OCI-LY7 (cell line): ENCODE results near the gene CENPP. TPM values are rescaled to one million over a fixed set of nuclear protein-coding genes. Genes with fewer than 3 reads are reported as not detected.

ENCODE experiments used
- BruUV-seq: library from RNA; stranded (reverse); fragments of 400-500 nt; replicated peaks from 2 replicates; lab custom pipeline; 2021; lab: Mats Ljungman, UMichigan
- CTCF ChIA-PET: fragments of 300-600 bp; sonication (Branson Sonifier 250); formaldehyde crosslinking; loops from one replicate; lab custom pipeline; 2022; ENCODE audit warnings: antibody characterized with exemption; ENCODE audit not compliant: unreplicated experiment; lab: Charles Lee
- POLR2A ChIA-PET: fragments of 300-600 bp; sonication (Branson Sonifier 250); formaldehyde crosslinking; loops from one replicate; lab custom pipeline; 2022; ENCODE audit warnings: antibody characterized with exemption; lab: Charles Lee
- DNase-seq: peaks from one replicate; pipeline ENCODE4 v3.0.0-alpha.2; 2015; ENCODE audit warnings: low spot score
- H2AFZ ChIP-seq: fragments of 200-600 bp; sonication (generic), shearing (Covaris generic); 2 replicates; pipeline ENCODE4 v1.6.1; 2014; ENCODE audit warnings: mild to moderate bottlenecking, antibody characterized with exemption, low read length, moderate library complexity
- H3K27ac ChIP-seq: fragments of 200-600 bp; sonication (generic); 2 replicates; pipeline ENCODE4 v1.5.1; 2014; ENCODE audit warnings: mixed run types, low read depth, mild to moderate bottlenecking, moderate library complexity, low read length, inconsistent platforms; ENCODE audit not compliant: poor library complexity, severe bottlenecking
- H3K36me3 ChIP-seq: fragments of 200-600 bp; sonication (generic); 2 replicates; pipeline ENCODE4 v1.6.1; 2014; ENCODE audit warnings: mild to moderate bottlenecking, antibody characterized with exemption, low read length, moderate library complexity, mixed read lengths; ENCODE audit not compliant: insufficient read depth
- H3K4me1 ChIP-seq: fragments of 200-600 bp; sonication (generic); 2 replicates; pipeline ENCODE4 v1.5.1; 2014; ENCODE audit warnings: mild to moderate bottlenecking, low read length; ENCODE audit not compliant: insufficient read depth, poor library complexity, severe bottlenecking
- H3K4me2 ChIP-seq: fragments of 200-600 bp; sonication (generic); 2 replicates; pipeline ENCODE4 v1.6.1; 2014; ENCODE audit warnings: mild to moderate bottlenecking, low read length
- H3K4me3 ChIP-seq: fragments of 200-600 bp; sonication (generic); 2 replicates; pipeline ENCODE4 v1.5.1; 2014; ENCODE audit warnings: mild to moderate bottlenecking, low read depth, low read length; ENCODE audit not compliant: poor library complexity, severe bottlenecking
- H3K79me2 ChIP-seq: fragments of 200-600 bp; sonication (generic); 2 replicates; pipeline ENCODE4 v1.6.1; 2016; ENCODE audit warnings: low read depth, mild to moderate bottlenecking, low read length, moderate library complexity, mixed read lengths; ENCODE audit not compliant: insufficient read depth
- H3K9me2 ChIP-seq: fragments of 200-600 bp; sonication (generic); 2 replicates; pipeline ENCODE4 v1.6.1; 2016; ENCODE audit warnings: mild to moderate bottlenecking, low read length, mixed read lengths; ENCODE audit not compliant: insufficient read depth
- H3K9me3 ChIP-seq: fragments of 200-600 bp; sonication (generic); 2 replicates; pipeline ENCODE4 v1.6.1; 2014; ENCODE audit warnings: mild to moderate bottlenecking, mixed run types, low read length, mixed read lengths
- H4K20me1 ChIP-seq: fragments of 200-600 bp; sonication (generic); 2 replicates; pipeline ENCODE4 v1.6.1; 2014; ENCODE audit warnings: mild to moderate bottlenecking, antibody characterized with exemption, low read length, moderate library complexity, mixed read lengths; ENCODE audit not compliant: insufficient read depth
- EZH2phosphoT487 ChIP-seq: fragments of 200-600 bp; sonication (generic); IDR thresholded peaks from 2 replicates; pipeline ENCODE4 v1.6.1; 2018; ENCODE audit warnings: low read depth, borderline replicate concordance, mild to moderate bottlenecking, mixed run types, antibody characterized with exemption, low read length, moderate library complexity, mixed read lengths
- intact Hi-C: fragments of 100-400 bp; cut with micrococcal nuclease; formaldehyde crosslinking; loops from one replicate; pipeline ENCODE4 v1.10.0; 2022; ENCODE audit not compliant: unreplicated experiment
- total RNA-seq, 2 experiments: library from RNA; depleted of rRNA in 1 of 2; stranded (reverse); fragments of >200 nt in 1 of 2; shearing (Covaris generic) in 1 of 2; gene quantifications; 2 replicates each; pipeline ENCODE4 v1.2.3, GENCODE V29; 2014 to 2022
- TF ChIP-seq, protein P1 (sequence below): fragments of 200-600 bp; sonication (generic); conservative IDR thresholded peaks from 2 replicates; pipeline ENCODE4 v1.5.1; 2014; ENCODE audit warnings: mild to moderate bottlenecking, antibody characterized with exemption, low read length, moderate library complexity, mixed read lengths

CENPP gene
- total RNA-seq, 2 experiments from 2014 or later, result 25.4 to 30.9 TPM

DNA sequence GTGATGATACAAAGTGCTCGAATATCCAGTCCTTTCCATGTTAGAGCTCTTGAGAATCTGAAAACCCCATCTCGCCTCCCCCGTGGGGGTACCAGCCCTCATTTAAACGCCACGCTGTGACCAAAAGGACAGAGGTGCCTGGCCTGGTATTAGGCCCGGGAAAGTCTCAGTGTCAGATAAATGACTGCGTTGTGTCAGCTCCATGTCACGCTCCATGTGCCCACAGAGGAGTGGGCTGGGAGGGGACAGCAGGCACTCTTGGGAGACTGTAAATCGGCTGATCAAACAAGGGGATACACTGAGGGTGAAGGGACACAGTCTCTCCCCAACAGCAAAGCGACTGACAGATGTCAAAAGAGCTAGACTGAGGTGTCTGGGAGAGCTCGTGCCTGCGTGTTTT is 275.7 kb downstream of the CENPP start:
- Histone ChIP-seq H3K4me2 (no peak overlapping the region), H3K79me2 (no peaks in the 10 kb centered on the region), H4K20me1 (no peaks in the 10 kb centered on the region), H3K9me2 (no peaks in the 10 kb centered on the region), H2AFZ (no peak overlapping the region), H3K4me1 (no peaks in the 10 kb centered on the region), H3K36me3 (no peaks in the 10 kb centered on the region), H3K9me3 (peaks cover 8% of the 10 kb centered on the region; the same call in 1 of the 2 replicates), H3K4me3 (no peak overlapping the region), H3K27ac (no peak overlapping the region)
- TF ChIP-seq, protein P1, sequence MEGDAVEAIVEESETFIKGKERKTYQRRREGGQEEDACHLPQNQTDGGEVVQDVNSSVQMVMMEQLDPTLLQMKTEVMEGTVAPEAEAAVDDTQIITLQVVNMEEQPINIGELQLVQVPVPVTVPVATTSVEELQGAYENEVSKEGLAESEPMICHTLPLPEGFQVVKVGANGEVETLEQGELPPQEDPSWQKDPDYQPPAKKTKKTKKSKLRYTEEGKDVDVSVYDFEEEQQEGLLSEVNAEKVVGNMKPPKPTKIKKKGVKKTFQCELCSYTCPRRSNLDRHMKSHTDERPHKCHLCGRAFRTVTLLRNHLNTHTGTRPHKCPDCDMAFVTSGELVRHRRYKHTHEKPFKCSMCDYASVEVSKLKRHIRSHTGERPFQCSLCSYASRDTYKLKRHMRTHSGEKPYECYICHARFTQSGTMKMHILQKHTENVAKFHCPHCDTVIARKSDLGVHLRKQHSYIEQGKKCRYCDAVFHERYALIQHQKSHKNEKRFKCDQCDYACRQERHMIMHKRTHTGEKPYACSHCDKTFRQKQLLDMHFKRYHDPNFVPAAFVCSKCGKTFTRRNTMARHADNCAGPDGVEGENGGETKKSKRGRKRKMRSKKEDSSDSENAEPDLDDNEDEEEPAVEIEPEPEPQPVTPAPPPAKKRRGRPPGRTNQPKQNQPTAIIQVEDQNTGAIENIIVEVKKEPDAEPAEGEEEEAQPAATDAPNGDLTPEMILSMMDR, result no peak
- TF ChIP-seq EZH2phosphoT487, result no peak
- BruUV-seq, result no TSS peak
- intact Hi-C loops, result no loop called here
- no peak for DNase-seq
- POLR2A ChIA-PET, result interaction anchor here (1.1 kb wide), 1 partner anchor 12 kb away, joined by 4 read pairs; no protein-coding TSS in a partner anchor
- CTCF ChIA-PET, result no interaction called here

DNA sequence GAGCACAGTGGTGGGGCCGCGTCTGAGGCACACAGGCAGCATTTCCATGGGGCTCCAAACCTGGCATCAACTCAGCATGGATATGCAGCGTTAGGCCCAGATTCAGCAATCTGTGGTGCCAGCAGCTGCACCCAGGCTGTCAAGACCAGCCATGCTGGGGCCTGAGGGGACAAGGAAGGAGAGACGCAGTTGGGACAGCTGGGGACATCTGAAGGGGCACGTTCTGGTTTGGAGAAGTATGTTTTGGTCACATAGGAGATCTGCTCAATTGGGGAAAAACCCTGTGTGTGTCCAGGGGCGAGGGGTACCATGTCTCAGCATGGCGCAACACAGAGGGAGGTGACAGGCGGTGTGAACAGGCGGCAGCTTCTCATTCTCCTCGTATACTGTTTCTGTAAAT is 276.7 kb downstream of the CENPP start:
- no peaks in the 10 kb centered on the region for H3K9me2 ChIP-seq
- intact Hi-C loops, result no loop called here

DNA sequence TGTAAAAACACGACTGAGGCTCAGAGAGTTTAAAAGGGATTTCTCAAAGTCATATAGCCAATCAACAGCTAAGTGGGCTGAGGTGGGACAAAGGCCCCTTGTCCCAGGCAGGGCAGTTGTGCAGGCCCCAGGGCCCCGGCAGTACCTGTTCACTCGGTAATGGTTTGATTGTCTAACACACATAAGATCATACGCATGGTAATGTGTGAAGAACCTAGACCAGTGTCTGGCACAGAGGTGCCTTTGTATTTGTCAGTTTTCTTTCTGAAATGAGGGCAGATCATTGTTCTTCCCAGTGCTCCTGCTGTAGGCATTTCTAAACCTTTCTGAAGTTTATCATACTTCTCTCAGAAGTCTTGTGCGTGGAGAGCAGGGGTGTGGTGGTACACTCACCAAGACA is 277.3 kb downstream of the CENPP start:
- H3K4me1 ChIP-seq, result no peaks in the 10 kb centered on the region
- peaks cover 8% of the 10 kb centered on the region; the same call in 1 of the 2 replicates for H3K9me3 ChIP-seq
- H3K4me2 ChIP-seq, result no peak overlapping the region
- POLR2A ChIA-PET, result no interaction called here
- no peaks in the 10 kb centered on the region for H4K20me1 ChIP-seq
- H2AFZ ChIP-seq, result no peak overlapping the region
- H3K4me3 ChIP-seq, result no peak overlapping the region
- intact Hi-C loops, result no loop called here
- no peaks in the 10 kb centered on the region for H3K79me2 ChIP-seq
- no TSS peak for BruUV-seq
- TF ChIP-seq EZH2phosphoT487, result no peak
- TF ChIP-seq, protein P1, result no peak
- no peaks in the 10 kb centered on the region for H3K9me2 ChIP-seq
- CTCF ChIA-PET, result no interaction called here
- no peak overlapping the region for H3K27ac ChIP-seq
- no peaks in the 10 kb centered on the region for H3K36me3 ChIP-seq
- DNase-seq, result no peak

More for the DNA sequence above, 276.7 kb downstream of the CENPP start:
- no peak overlapping the region for H3K4me3 ChIP-seq
- peaks cover 8% of the 10 kb centered on the region; the same call in 1 of the 2 replicates for H3K9me3 ChIP-seq
- no peak overlapping the region for H2AFZ ChIP-seq
- no peak for DNase-seq
- no peaks in the 10 kb centered on the region for H3K4me1 ChIP-seq
- H3K27ac ChIP-seq, result no peak overlapping the region
- BruUV-seq, result no TSS peak
- CTCF ChIA-PET, result no interaction called here
- no peaks in the 10 kb centered on the region for H3K79me2 ChIP-seq
- POLR2A ChIA-PET, result interaction anchor here (1.2 kb wide), 1 partner anchor 27 kb away, joined by 3 read pairs; no protein-coding TSS in a partner anchor
- no peak overlapping the region for H3K4me2 ChIP-seq
- no peaks in the 10 kb centered on the region for H4K20me1 ChIP-seq
- H3K36me3 ChIP-seq, result no peaks in the 10 kb centered on the region
- TF ChIP-seq, protein P1, result no peak
- TF ChIP-seq EZH2phosphoT487, result no peak
